Activated B cell treated with CpG ODN at 0.5 μM for 24 hours (primary cell): Measurements from ENCODE around the gene ZIC1. TPM values are rescaled to one million over a fixed set of nuclear protein-coding genes. Genes with fewer than 3 reads are reported as not detected.

Experiments used
- ATAC-seq: fragments of 200-7000 bp; cut with Tn5 transposase; one replicate; pipeline ENCODE4 v1.10.0; 2021; ENCODE audit warnings: low read depth, mild to moderate bottlenecking, moderate library complexity
- CTCF ChIA-PET: fragments of 350-600 bp; sonication (Branson Sonifier 250); formaldehyde crosslinking; loops from one replicate; lab custom pipeline; 2021; ENCODE audit warnings: antibody characterized with exemption; lab: Charles Lee
- POLR2A ChIA-PET: fragments of 350-600 bp; sonication (Branson Sonifier 250); formaldehyde crosslinking; loops from one replicate; lab custom pipeline; 2021; ENCODE audit warnings: antibody characterized with exemption; lab: Charles Lee
- DNase-seq: peaks from one replicate; pipeline ENCODE4 v3.0.0; 2022
- H3K27ac Mint-ChIP-seq: one replicate; pipeline ENCODE4 v1.8.0; 2020; ENCODE audit warnings: mixed read lengths
- H3K27me3 Mint-ChIP-seq: one replicate; pipeline ENCODE4 v1.8.0; 2021; ENCODE audit warnings: mixed read lengths
- H3K36me3 Mint-ChIP-seq: one replicate; pipeline ENCODE4 v1.8.0; 2021; ENCODE audit warnings: low read depth, mixed read lengths
- H3K4me1 Mint-ChIP-seq: one replicate; pipeline ENCODE4 v1.8.0; 2021; ENCODE audit warnings: mixed read lengths
- H3K4me3 Mint-ChIP-seq: one replicate; pipeline ENCODE4 v1.8.0; 2020; ENCODE audit warnings: mild to moderate bottlenecking, mixed read lengths
- H3K9me3 Mint-ChIP-seq: one replicate; pipeline ENCODE4 v1.8.0; 2020; ENCODE audit warnings: mixed read lengths
- CTCF ChIP-seq: fragments of 200-600 bp; IDR thresholded peaks from one replicate; pipeline ENCODE4 v1.8.0; 2022; ENCODE audit warnings: antibody characterized with exemption, mild to moderate bottlenecking
- intact Hi-C: fragments of 100-400 bp; cut with micrococcal nuclease; formaldehyde crosslinking; loops from one replicate; pipeline ENCODE4 v1.15.1; 2024
- total RNA-seq: library from RNA; stranded (reverse); gene quantifications from 2 replicates; pipeline ENCODE4 v1.2.3, GENCODE V29; 2022

The ZIC1 gene
- not detected in 2 replicates for total RNA-seq

- ChIA-PET CTCF (no interaction called here), POLR2A (interaction anchor here (0.7 kb wide), 1 partner anchor 50 kb away, joined by 10 read pairs; no protein-coding TSS in a partner anchor)
- Mint-ChIP-seq H3K9me3 (peaks cover 2% of the 10 kb centered on the region), H3K4me1 (peaks cover 31% of the 10 kb centered on the region), H3K4me3 (no peak within 1 kb of the TSS), H3K36me3 (no peaks in the 10 kb centered on the region), H3K27ac (no peak within 1 kb of the TSS), H3K27me3 (peaks cover 65% of the 10 kb centered on the region)
- no peak for ATAC-seq
- TF ChIP-seq CTCF: no peak
- intact Hi-C loops: no loop called here
- no peak for DNase-seq
These were observed at the start of gene ZIC1 for GRCh38 chr3:147409143-147410115. Gene ZIC1 (plus strand): TSS chr3:147409365. CDS start chr3:147410113, 748 bp downstream.

- Mint-ChIP-seq H3K27me3 (peaks cover 73% of the 10 kb centered on the region), H3K9me3 (peaks cover 3% of the 10 kb centered on the region), H3K36me3 (no peaks in the 10 kb centered on the region), H3K27ac (no peak overlapping the region), H3K4me1 (no peaks in the 10 kb centered on the region), H3K4me3 (no peak overlapping the region)
- no peak for ATAC-seq
- no peak for DNase-seq
- TF ChIP-seq CTCF: no peak
- intact Hi-C loops: no loop called here
- POLR2A ChIA-PET: interaction anchor here (0.5 kb wide), 1 partner anchor 49 kb away, joined by 10 read pairs; the partner anchor contains the start of gene ZIC1
- CTCF ChIA-PET: no interaction called here
These were observed 49.1 kb upstream of the ZIC1 start for GRCh38 chr3:147360051-147360439.

GRCh38 chr3:147360646-147361453 lies 48.3 kb upstream of the ZIC1 start:
- no peak for TF ChIP-seq CTCF
- DNase-seq (no peak), ATAC-seq (no peak)
- ChIA-PET CTCF (no interaction called here), POLR2A (no interaction called here)
- Mint-ChIP-seq H3K36me3 (no peaks in the 10 kb centered on the region), H3K4me1 (no peaks in the 10 kb centered on the region), H3K27ac (no peak overlapping the region), H3K27me3 (peaks cover 68% of the 10 kb centered on the region), H3K9me3 (peaks cover 3% of the 10 kb centered on the region), H3K4me3 (no peak overlapping the region)
- intact Hi-C loops: no loop called here

- Mint-ChIP-seq H3K27ac (no peak overlapping the region), H3K27me3 (peaks cover 59% of the 10 kb centered on the region), H3K9me3 (peaks cover 3% of the 10 kb centered on the region), H3K4me3 (no peak overlapping the region), H3K36me3 (no peaks in the 10 kb centered on the region), H3K4me1 (no peaks in the 10 kb centered on the region)
- intact Hi-C loops: no loop called here
- no peak for TF ChIP-seq CTCF
- no peak for DNase-seq
- no peak for ATAC-seq
- ChIA-PET POLR2A (no interaction called here), CTCF (no interaction called here)
These were observed 47.4 kb upstream of the ZIC1 start for GRCh38 chr3:147361454-147362420.
